HG03108 (cell line): Measurements from ENCODE around the gene CREB5.
"Not testable (repeated sequence)": the region's sequence is repeated elsewhere in the genome, so short reads cannot be mapped to it uniquely, and the experiment has no call there.

ENCODE experiments used
- ATAC-seq: cut with Tn5 transposase; IDR thresholded peaks from one replicate; pipeline ENCODE4 v1.9.1; 2021; ENCODE audit warnings: moderate library complexity; ENCODE audit not compliant: unreplicated experiment

Gene CREB5

DNA sequence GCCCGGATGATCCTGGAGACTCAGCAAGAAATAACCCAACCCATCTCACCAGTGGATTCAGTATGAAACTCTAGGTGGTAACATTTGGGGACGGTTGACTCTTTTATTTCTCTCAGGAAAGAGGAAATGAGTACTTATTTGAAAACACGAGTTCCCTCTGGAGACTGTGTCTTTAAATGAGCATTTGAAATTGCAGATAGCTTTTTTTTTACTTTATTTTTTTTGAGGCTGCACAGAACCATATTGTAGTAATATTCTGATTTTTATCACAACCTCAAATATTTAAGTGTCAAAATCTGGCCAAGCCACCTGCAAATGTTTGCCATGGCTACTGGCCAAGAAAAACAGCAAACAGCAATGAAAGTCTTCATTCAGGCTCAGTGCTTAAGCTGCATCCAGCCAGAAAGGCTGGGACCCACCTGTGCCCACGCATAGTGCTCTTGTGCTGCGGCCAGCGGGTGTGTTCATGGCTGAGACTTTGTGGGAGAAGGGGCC, 160.8 kb downstream of the CREB5 start:
- ATAC-seq = no peak

GRCh38 chr7:28573651-28574301, 161.5 kb downstream of the CREB5 start:
- ATAC-seq = no peak

GRCh38 chr7:28575241-28575643, 162.9 kb downstream of the CREB5 start:
- ATAC-seq = no peak

GRCh38 chr7:28576656-28577055, 164.3 kb downstream of the CREB5 start:
- no peak for ATAC-seq

- no peak for ATAC-seq
Observed at GRCh38 chr7:28579571-28579970, 167.3 kb downstream of the CREB5 start.

DNA sequence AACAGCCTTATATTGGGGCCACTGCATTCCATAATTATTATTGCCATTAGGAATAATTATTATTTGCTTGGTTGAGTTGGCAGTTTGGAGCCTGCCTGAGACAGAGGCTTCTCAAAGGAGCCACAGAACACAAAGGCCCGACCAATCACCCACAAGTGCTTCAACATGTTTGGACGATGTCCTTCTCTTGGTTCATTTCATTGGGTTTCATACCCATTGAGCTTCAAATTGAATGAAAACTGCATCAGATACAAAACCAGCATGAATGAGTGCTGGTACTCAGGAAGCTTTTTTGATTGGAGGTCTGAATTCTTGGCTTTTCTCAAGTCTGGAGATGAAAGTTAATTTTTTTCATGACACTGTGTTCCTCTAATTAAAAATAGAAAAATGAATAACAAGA, 168.3 kb downstream of the CREB5 start:
- ATAC-seq = no peak

DNA sequence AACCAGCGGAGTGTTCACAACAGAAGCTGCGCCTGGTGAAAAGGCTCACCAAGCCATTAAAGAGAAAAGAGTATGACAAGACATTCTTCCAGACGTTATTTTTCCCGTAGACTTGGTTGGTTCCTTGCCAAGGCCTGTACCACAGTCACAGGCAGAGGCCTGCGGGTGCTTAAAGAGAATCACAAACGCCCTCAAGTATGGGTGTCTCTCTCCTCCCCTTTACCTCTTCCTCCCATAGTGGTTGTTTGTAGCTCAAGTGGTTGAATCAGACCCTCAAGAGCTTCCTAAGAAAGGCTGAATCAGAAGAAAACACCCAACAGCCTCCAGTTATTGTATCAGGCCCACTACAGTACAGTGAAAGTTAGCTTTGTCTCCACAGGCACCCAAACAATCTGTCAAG, 169.0 kb downstream of the CREB5 start:
- ATAC-seq = no peak

- no peak for ATAC-seq
Observed at GRCh38 chr7:28582226-28582625, 169.9 kb downstream of the CREB5 start.

- no peak for ATAC-seq
Observed at GRCh38 chr7:28584235-28584634, 171.9 kb downstream of the CREB5 start.

GRCh38 chr7:28586736-28587135, 174.4 kb downstream of the CREB5 start:
- ATAC-seq = no peak

DNA sequence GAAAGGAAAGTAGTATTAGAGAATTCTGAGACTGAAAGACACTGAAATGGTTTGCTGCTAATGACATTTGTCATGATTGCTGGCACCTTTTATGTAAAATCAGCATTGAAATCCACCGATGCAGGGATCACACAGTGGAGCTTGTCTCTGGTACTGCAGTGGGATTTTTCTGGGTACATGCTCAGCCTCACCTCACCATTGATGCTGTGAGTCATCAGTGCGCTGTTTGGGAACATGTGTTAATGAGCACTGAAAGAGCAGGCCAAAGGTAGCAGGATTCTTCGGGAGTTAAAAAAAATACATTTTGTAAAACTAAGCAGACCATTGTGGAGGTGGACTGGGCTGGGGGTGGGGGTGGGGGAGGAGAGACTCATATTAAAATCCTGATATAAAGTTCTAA, 174.9 kb downstream of the CREB5 start:
- no peak for ATAC-seq

GRCh38 chr7:28588602-28589001, 176.3 kb downstream of the CREB5 start:
- no peak for ATAC-seq

DNA sequence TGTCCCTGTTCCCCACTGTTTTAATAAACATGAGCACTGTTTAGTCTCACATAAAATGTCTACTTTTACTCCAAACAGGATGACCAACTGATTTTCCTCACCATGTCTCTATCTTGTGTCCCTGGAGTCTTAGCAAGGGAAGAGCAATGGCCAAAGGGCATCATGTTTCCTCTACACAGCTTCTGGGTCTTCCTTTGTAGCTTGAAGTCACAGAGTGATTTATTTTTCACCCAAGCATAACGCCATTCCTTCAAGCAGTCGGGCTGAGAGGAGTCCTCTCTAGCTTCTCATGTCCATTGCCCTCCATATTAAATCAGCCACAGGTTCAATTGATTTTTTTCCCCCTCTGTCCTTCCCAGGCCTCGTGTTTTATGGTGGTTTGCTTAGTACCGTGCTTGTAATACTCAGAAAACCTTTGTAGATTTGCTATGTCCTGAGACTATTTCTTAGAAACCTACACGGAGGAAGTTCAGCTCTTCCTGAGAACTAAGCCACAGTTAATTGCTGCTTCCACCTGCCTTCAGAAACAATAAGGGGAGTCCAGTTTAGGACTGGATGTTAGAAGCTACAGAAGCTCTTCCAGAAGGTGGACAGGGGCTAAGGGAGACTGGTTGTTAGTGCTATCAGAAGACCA, 178.8 kb downstream of the CREB5 start:
- ATAC-seq = no peak

DNA sequence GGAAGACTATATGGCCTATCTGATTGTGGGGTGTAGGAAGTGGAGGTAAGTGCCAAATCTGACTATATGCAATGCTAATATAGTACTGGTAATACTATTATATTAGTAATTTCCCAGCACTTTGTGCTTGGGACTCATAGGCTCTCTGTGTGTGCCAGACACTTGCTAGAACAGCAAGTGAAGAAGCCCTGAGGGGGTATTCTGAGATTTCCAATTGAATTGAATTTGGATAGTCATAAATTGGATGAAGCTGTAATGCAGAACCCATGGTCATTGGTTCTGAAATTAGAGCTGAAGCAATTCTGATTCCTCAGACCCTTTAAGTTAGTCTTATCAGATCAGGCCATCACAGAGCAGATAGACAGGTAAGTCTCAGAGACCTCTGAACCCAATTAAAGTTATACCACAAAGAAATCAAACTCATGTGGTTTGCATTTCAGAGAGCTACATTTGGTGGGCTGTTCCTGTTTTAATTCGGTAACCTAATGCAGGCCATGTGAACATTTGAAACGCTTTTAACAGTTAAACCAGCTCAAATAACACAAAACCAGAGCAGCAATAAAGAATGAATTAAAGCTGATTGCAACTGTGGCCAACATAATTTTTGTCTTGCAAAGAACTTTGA, 179.5 kb downstream of the CREB5 start:
- ATAC-seq = no peak

DNA sequence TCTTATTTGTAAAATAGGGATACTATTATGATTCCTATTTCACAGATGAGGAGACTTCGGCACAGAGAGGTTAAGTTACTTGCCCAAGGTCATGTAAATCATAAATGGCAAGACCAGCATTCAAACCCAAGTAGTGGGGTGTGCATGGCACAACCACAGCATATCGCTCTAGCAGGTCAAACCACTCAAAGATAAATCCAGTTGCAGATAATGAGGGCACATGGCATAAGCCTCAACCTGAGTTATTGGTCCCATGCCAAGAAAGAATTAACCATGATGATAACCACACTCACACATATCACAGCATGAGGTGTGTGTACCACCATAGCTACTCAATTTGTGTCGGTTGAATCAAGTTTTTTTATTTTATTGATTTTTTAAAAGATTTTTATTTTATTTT, 180.5 kb downstream of the CREB5 start:
- ATAC-seq = no peak

GRCh38 chr7:28595076-28595475, 182.8 kb downstream of the CREB5 start:
- no peak for ATAC-seq

DNA sequence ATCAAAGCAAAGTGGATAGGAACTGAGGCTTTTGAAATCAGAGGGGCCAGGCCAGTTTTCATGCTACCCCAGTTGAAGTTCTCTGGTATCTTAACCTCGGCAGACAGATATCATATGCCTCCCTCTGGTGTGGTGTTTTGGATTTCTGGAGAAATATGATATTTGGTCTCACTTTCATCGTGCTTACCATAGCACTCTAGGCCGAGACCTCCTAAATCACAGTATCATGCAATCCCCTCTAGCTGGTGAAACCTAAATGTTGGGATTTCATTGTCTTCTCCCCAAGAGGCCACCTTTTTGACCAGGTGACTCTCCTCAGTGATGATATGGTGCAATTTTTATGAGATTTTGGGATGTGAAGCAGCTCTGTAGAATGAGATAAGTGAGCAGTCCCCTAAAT, 183.5 kb downstream of the CREB5 start:
- no peak for ATAC-seq

DNA sequence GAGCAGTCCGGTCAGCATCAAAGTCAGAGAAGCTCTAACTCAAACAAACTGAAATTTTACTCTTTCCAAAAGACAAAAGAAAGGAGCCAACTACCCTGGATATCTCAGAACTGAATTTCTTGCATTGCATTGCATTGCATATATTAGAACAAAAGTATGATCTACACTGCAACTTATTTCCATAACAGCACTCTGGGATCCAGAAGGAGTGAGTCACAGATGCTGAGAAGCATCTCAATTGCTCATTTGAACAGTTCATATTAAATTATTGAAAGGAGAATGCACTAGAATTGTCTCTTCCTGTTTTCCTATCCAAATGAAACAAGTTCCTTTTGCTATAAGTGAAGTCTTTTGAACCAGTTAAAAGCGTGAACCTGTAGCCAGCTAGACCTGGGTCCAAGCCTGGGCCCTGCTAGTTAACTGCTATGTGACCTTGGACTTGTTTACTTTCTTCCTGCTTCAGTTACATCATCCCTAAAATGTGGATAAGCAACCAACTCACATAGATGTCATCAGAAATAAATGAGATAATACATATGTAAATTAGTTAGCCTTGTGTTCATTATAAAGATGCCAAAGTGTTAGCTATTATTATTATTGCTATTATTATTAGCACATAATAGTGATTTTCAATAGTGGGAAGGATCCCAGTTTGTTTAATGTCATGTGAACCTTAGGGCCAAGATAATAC, 184.1 kb downstream of the CREB5 start:
- no peak for ATAC-seq

GRCh38 chr7:28597284-28597683, 185.0 kb downstream of the CREB5 start:
- no peak for ATAC-seq

DNA sequence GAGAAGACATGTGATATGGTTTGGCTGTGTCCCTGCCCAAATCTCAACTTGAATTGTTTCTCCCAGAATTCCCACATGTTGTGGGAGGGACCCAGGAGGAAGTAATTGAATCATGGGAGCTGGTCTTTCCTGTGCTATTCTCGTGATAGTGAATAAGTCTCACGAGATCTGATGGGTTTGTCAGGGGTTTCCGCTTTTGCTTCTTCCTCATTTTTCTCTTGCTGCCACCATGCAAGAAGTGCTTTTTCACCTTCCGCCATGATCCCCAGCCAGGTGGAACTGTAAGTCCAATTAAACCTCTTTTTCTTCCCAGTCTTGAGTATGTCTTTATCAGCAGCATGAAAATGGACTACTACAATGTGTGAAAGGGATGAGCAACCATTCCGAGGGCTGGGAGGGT, 185.7 kb downstream of the CREB5 start:
- not testable (repeated sequence) for ATAC-seq

DNA sequence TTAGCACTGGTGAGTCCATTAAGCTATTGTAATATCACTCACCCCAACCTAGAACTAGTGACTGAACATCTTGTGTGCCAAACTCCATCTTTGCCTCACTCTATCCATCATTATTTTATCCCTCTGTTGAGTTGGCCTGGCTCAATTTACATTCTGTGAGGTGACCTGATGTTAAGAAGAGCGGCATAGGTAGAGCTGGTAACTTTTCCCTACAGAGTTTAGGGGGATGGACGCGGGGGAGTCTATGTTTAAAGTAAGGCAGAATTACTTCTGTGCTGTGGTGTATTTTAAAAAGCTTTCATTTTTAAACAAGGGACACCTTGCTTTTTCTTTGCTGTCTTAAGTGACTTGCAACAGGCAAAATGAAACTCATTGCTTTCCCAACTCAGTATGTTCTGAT, 186.3 kb downstream of the CREB5 start:
- no peak for ATAC-seq

GRCh38 chr7:28599411-28599810, 187.1 kb downstream of the CREB5 start:
- ATAC-seq = no peak
